GM12892 (cell line): Measurements from ENCODE around the gene COL26A1.
"Not testable (repeated sequence)": the region's sequence is repeated elsewhere in the genome, so short reads cannot be mapped to it uniquely, and the experiment has no call there.

Experiments
- DNase-seq: peaks from one replicate; pipeline ENCODE4 v3.0.0; 2011; ENCODE audit not compliant: insufficient read length
- FAIRE-seq: peaks from 2 replicates; lab custom pipeline; 2011; peaks lifted over from hg19 to GRCh38; lab: Jason Lieb, UNC
- POLR2A ChIP-seq: IDR thresholded peaks from 2 replicates; pipeline ENCODE4 v1.6.1; 2011; ENCODE audit warnings: low read depth, low read length, control low read depth
- POLR2AphosphoS5 ChIP-seq: IDR thresholded peaks from 2 replicates; pipeline ENCODE4 v1.6.1; 2011; ENCODE audit warnings: low read depth, low read length, control low read depth
- TAF1 ChIP-seq: IDR thresholded peaks from 2 replicates; pipeline ENCODE4 v1.6.1; 2011; ENCODE audit warnings: low read depth, mild to moderate bottlenecking, control low read depth, low read length, borderline replicate concordance

COL26A1 gene

GRCh38 chr7:101412976-101413375, 50.3 kb downstream of the COL26A1 start:
- FAIRE-seq, result no peak
- TF ChIP-seq POLR2A (no peak), TAF1 (no peak), POLR2AphosphoS5 (no peak)
- no peak for DNase-seq

GRCh38 chr7:101418694-101419093, 56.0 kb downstream of the COL26A1 start:
- FAIRE-seq (no peak), DNase-seq (no peak)
- TF ChIP-seq POLR2AphosphoS5 (no peak), POLR2A (no peak), TAF1 (no peak)

- TF ChIP-seq TAF1 (no peak), POLR2AphosphoS5 (no peak), POLR2A (no peak)
- DNase-seq, result no peak
- FAIRE-seq, result no peak
These were observed 57.2 kb downstream of the COL26A1 start for GRCh38 chr7:101419831-101420230.

- no peak for FAIRE-seq
- TF ChIP-seq POLR2A, result no peak
- no peak for TF ChIP-seq TAF1
- no peak for TF ChIP-seq POLR2AphosphoS5
These were observed 57.8 kb downstream of the COL26A1 start for GRCh38 chr7:101420436-101420835.

GRCh38 chr7:101422356-101423195, 59.9 kb downstream of the COL26A1 start:
- FAIRE-seq, result no peak
- DNase-seq, result no peak
- TF ChIP-seq POLR2AphosphoS5 (no peak), TAF1 (no peak), POLR2A (no peak)

More at GRCh38 chr7:101420436-101420835, 57.8 kb downstream of the COL26A1 start:
- no peak for DNase-seq

- FAIRE-seq (no peak), DNase-seq (no peak)
- TF ChIP-seq TAF1 (no peak), POLR2AphosphoS5 (no peak), POLR2A (no peak)
These were observed 63.8 kb downstream of the COL26A1 start for GRCh38 chr7:101426303-101427011.

- FAIRE-seq, result no peak
These were observed 65.6 kb downstream of the COL26A1 start for GRCh38 chr7:101428093-101428866.

GRCh38 chr7:101432316-101432715, 69.6 kb downstream of the COL26A1 start:
- FAIRE-seq (no peak), DNase-seq (no peak)
- TF ChIP-seq POLR2AphosphoS5, result no peak

More at GRCh38 chr7:101428093-101428866, 65.6 kb downstream of the COL26A1 start:
- TF ChIP-seq POLR2A (no peak), POLR2AphosphoS5 (no peak), TAF1 (no peak)
- DNase-seq, result no peak

- no peak for FAIRE-seq
- no peak for DNase-seq
- TF ChIP-seq TAF1 (no peak), POLR2AphosphoS5 (no peak), POLR2A (no peak)
These were observed 71.0 kb downstream of the COL26A1 start for GRCh38 chr7:101433688-101434087.

GRCh38 chr7:101434155-101434554, 71.5 kb downstream of the COL26A1 start:
- DNase-seq, FAIRE-seq: not testable (repeated sequence)

- no peak for FAIRE-seq
These were observed 73.0 kb downstream of the COL26A1 start for GRCh38 chr7:101435461-101436220.

GRCh38 chr7:101436221-101436735, 73.6 kb downstream of the COL26A1 start:
- DNase-seq, result no peak
- TF ChIP-seq POLR2AphosphoS5 (no peak), TAF1 (no peak), POLR2A (no peak)
- no peak for FAIRE-seq

More at GRCh38 chr7:101435461-101436220, 73.0 kb downstream of the COL26A1 start:
- no peak for DNase-seq
- TF ChIP-seq TAF1 (no peak), POLR2AphosphoS5 (no peak), POLR2A (no peak)
